Activated T-cell treated with anti-CD3 and anti-CD28 coated beads, Interleukin-2, amount 50 U/mL, for 24 hours (primary cell): ENCODE measurements around the gene CXCL1.
"Not testable (repeated sequence)": the region's sequence is repeated elsewhere in the genome, so short reads cannot be mapped to it uniquely, and the experiment has no call there.

Source experiments
- DNase-seq: peaks from one replicate; pipeline ENCODE4 v3.0.0-alpha.2; 2020
- H3K27ac Mint-ChIP-seq: 2 replicates; pipeline ENCODE4 v1.8.0; 2020; ENCODE audit warnings: mild to moderate bottlenecking, mixed read lengths
- H3K27me3 Mint-ChIP-seq: 2 replicates; pipeline ENCODE4 v1.8.0; 2020; ENCODE audit warnings: mixed read lengths
- H3K36me3 Mint-ChIP-seq: 2 replicates; pipeline ENCODE4 v1.8.0; 2020; ENCODE audit warnings: low read depth, mixed read lengths
- H3K4me1 Mint-ChIP-seq: 2 replicates; pipeline ENCODE4 v1.8.0; 2020; ENCODE audit warnings: low read depth, mixed read lengths
- H3K4me3 Mint-ChIP-seq: 2 replicates; pipeline ENCODE4 v1.8.0; 2020; ENCODE audit warnings: mild to moderate bottlenecking, moderate library complexity, mixed read lengths
- H3K9me3 Mint-ChIP-seq: 2 replicates; pipeline ENCODE4 v1.8.0; 2020; ENCODE audit warnings: mixed read lengths

Gene CXCL1

DNA sequence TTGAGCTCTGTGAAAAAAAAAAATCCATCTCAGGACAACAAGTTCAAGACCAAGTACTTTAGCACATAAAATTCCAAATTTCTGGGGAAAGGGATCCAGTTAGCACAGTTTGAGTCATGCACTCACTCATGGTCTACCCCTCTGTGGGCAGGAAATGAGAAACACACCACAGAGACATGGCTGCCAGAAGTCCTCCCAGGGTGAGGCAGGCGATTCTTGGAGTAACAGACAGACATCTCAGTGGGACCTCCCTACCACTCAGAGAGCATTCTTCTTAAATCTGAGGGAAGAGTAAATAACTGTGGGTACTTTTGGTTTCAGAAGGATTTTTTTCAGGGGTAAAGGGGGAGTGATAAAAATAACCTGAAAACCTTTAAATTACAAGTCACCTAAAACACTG lies 14.1 kb downstream of the CXCL1 start:
- no peaks in the 10 kb centered on the region for H3K9me3 Mint-ChIP-seq
- DNase-seq = no peak
- H3K27me3 Mint-ChIP-seq = no peaks in the 10 kb centered on the region
- no peak overlapping the region for H3K4me3 Mint-ChIP-seq
- no peaks in the 10 kb centered on the region for H3K36me3 Mint-ChIP-seq
- no peak overlapping the region for H3K27ac Mint-ChIP-seq
- H3K4me1 Mint-ChIP-seq = no peaks in the 10 kb centered on the region

DNA sequence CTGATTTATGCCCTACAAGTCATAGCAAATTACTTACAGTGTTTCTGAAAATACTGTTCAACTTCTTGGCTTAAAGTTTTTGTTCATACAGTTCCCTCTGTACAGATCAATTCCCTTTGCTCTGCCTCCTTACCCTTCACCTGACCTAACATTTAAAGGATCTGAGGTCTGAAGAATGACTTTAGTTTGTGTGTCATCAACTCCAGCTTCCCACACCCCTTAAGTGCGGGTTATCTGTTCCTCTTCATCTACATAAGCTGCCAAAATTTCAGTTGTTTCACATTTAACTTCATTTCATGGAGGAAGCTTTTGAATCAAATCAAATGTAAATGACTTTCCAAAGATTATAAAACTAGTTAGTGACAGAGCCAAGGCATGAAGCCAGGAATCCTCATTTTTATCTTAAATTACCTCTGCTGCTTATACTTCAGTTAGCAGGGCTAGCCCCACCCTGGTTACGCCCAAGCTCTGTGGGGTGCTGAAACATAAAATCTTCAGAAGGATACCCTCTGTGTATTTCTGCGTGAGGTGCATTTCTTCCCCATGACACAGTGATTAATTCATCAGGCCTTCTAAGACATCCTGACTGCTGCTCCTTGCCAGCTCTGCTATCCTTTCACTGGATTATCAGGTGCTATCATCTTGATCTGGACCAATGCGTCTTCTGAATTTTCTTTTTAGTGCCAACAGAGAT lies 16.5 kb downstream of the CXCL1 start:
- no peaks in the 10 kb centered on the region for H3K4me1 Mint-ChIP-seq
- H3K36me3 Mint-ChIP-seq = no peaks in the 10 kb centered on the region
- no peaks in the 10 kb centered on the region for H3K27me3 Mint-ChIP-seq
- no peak overlapping the region for H3K4me3 Mint-ChIP-seq
- H3K27ac Mint-ChIP-seq = no peak overlapping the region
- DNase-seq = no peak
- H3K9me3 Mint-ChIP-seq = no peaks in the 10 kb centered on the region

DNA sequence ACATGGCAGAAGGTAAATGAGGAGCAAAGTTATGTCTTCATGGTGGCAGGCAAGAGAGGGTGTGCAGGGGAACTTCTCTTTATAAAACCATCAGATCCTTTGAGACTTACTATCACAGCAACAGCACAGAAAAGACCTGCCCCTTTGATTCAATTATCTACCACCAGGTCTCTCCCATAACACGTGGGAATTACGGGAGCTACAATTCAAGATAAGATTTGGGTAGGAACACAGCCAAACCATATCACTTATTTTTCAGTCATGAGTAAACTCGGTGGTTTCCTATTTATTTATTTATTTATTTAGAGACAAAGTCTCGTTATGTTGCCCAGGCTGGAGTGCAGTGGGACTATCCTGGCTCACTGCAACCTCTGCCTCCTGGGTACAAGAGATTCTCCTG lies 22.1 kb downstream of the CXCL1 start:
- Mint-ChIP-seq H3K4me3 (no peak overlapping the region), H3K36me3 (no peaks in the 10 kb centered on the region), H3K4me1 (no peaks in the 10 kb centered on the region), H3K27me3 (no peaks in the 10 kb centered on the region), H3K9me3 (no peaks in the 10 kb centered on the region), H3K27ac (no peak overlapping the region)
- DNase-seq = no peak

DNA sequence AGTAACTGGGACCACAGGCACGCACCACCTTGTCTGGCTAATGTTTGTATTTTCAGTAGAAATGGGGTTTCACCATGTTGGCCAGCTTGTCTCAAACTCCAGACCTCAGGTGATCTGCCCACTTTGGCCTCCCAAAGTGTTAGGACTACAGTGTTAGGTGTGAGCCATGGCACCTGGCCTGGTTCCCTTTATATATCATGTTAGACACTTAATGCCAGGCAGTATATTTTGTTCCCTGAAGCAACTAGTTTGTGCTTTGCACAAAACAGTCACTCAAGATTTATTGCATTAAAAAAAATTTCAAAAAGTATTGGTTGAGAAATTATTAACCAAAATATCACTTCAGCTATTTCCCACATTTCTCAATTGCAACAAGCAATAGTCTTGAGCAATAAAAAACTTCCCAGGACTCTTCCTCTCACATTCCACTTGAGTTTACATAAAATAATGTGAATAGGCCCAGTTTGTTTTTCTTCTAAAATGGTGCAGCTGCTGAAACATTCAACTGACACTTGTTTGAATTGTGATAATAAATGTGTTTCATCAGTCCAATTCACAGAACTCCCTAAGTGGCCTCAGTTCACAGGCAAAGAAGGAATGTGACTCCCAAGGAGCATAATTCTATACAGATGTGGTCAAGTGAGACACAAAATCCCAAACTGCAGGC lies 22.7 kb downstream of the CXCL1 start:
- H3K27ac Mint-ChIP-seq = no peak overlapping the region
- DNase-seq = no peak
- H3K9me3 Mint-ChIP-seq = no peaks in the 10 kb centered on the region
- H3K4me3 Mint-ChIP-seq = no peak overlapping the region
- H3K27me3 Mint-ChIP-seq = no peaks in the 10 kb centered on the region
- H3K36me3 Mint-ChIP-seq = no peaks in the 10 kb centered on the region
- no peaks in the 10 kb centered on the region for H3K4me1 Mint-ChIP-seq

DNA sequence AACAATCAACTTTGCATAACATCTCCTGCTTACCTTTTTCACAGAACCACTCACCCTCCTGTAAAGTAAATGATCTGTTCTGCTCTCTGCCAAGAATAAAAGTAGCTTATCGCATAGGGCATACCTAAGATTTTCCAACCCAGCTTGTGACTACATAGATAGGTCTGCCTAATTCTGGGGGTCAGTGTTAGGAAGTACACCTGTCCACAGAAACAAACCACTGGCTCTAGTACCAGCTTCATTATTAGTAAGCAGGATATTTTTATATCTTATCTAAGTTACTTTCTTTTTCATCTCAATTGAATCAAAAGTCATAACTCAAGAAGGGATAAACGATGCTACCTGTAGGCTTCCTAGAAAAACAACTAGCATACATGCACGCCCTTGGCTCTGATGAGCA lies 23.8 kb downstream of the CXCL1 start:
- Mint-ChIP-seq H3K4me3 (no peak overlapping the region), H3K36me3 (no peaks in the 10 kb centered on the region), H3K27me3 (no peaks in the 10 kb centered on the region), H3K4me1 (no peaks in the 10 kb centered on the region), H3K9me3 (no peaks in the 10 kb centered on the region), H3K27ac (no peak overlapping the region)
- no peak for DNase-seq

DNA sequence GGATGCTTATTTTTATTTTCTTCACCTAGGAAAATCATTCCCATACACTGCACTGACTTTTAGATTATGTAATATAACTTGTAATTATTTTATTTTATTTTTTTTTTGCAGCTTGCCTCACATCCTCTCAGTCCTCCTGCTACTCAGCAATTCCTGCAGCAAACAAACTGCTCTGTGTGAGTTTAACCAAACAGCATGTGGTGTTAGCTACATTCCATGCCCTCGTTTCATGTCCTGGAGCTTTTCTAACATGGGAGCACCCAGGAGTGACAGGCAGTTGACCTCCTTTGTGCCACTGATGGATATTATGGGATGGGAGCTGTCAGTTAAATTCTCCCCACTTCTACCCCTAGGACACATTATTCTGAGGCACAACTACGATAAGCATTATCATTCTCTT lies 24.8 kb downstream of the CXCL1 start:
- Mint-ChIP-seq H3K9me3 (no peaks in the 10 kb centered on the region), H3K27ac (no peak overlapping the region), H3K27me3 (no peaks in the 10 kb centered on the region), H3K4me1 (no peaks in the 10 kb centered on the region), H3K36me3 (no peaks in the 10 kb centered on the region), H3K4me3 (no peak overlapping the region)
- no peak for DNase-seq

DNA sequence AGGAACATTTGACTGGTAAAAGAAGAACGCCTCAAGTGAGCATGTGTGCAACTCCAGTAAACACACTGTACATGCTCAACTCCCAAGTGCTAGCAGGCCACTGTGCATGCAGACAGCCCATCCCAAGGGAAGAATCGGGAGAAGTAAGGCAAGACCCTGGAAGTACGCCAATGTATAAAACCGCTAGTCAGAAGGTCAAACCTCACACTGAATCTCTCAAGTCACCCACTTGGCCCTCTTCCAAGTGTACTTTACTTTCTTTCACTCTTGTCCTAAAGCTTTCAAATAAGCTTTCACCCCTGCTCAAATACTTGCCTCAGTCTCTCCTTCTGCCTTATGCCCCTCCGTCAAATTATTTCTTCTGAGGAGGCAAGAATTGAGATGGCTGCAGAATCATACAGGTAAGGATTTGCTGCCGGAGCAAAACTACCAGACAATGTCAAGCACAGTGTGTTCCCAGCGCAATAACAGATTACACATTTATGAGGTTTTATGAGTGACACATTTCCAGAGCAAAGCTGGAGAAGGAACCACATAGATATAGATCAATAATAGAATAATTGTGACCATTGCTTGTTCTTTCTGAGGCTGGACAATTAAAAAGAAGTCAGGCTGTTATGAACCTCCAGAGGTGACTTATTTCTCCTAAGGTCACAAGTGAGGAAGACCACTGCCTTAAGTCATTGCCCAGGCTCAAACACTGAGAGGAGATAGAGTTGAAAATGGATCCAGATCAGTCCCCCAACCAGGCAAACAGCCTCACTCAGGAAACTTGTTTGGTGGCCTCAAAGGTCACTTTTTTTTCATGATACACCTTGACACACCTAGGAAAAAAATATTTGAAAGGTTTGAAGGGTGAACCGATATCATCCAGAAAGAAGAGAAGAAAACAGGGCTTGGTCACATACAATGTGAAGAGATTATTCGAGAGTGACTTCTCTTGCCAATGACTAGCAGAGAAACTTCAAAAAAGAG lies 26.3 kb downstream of the CXCL1 start:
- no peaks in the 10 kb centered on the region for H3K9me3 Mint-ChIP-seq
- H3K4me1 Mint-ChIP-seq = no peaks in the 10 kb centered on the region
- H3K27ac Mint-ChIP-seq = no peak overlapping the region
- H3K27me3 Mint-ChIP-seq = no peaks in the 10 kb centered on the region
- no peaks in the 10 kb centered on the region for H3K36me3 Mint-ChIP-seq
- H3K4me3 Mint-ChIP-seq = no peak overlapping the region
- no peak for DNase-seq

DNA sequence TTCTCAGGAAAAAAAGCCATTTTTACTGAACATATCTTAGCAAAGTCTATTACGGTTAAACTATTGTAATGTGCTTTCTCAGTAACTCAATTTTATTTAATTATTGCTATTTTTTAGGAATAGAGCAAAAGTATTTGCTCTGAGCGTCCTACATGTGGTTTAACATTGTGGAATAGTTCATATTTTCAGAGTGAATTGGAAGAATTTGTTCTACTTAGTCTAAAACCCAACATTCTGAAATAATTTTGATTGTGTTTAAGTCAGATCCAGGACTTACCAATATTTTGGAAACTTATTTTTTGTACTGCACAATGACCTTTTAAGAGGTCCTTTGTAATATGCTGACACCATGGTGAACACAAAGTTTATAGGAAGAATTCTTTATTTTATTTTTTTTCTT lies 27.2 kb downstream of the CXCL1 start:
- H3K9me3 Mint-ChIP-seq = no peaks in the 10 kb centered on the region
- H3K27ac Mint-ChIP-seq = no peak overlapping the region
- no peaks in the 10 kb centered on the region for H3K36me3 Mint-ChIP-seq

DNA sequence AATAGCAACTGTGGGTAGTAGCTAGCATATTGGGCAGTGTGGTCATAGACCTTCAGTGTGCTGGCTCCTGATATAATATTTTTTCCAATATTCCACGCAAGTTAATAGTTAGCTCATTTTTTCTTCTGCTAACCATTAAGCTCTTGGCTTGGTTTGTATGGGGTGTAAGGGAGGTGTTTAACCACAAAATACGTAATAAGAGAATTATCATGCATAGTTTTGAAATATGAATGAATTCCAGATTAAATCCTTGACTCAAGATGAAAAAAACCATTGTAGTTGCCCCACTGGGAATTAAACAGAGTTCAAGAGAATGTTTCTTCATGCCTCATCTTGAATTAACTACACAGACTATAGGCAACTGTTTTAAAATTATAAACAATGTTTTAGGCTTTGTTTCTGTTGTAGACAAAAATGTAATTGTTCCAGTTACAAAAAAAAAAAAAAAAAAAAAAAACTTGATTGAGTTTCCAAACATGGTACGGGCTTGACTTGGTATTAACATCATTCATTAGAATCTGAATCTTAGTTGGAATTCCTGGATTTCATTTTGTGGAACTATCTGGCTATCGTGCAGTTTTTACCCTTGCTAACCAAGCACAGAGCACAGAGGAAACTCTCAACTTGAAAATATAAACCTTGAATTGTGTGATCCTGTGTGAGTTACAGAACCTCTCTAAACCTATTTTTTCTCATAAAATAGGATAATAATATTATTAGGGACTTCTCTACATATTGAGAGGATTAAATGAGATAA lies 28.4 kb downstream of the CXCL1 start:
- no peaks in the 10 kb centered on the region for H3K27me3 Mint-ChIP-seq
- no peaks in the 10 kb centered on the region for H3K36me3 Mint-ChIP-seq
- no peak for DNase-seq
- no peaks in the 10 kb centered on the region for H3K4me1 Mint-ChIP-seq
- no peak overlapping the region for H3K27ac Mint-ChIP-seq
- H3K9me3 Mint-ChIP-seq = no peaks in the 10 kb centered on the region
- no peak overlapping the region for H3K4me3 Mint-ChIP-seq

More for the DNA sequence above, 27.2 kb downstream of the CXCL1 start:
- Mint-ChIP-seq H3K4me1 (no peaks in the 10 kb centered on the region), H3K27me3 (no peaks in the 10 kb centered on the region), H3K4me3 (no peak overlapping the region)
- DNase-seq = no peak

DNA sequence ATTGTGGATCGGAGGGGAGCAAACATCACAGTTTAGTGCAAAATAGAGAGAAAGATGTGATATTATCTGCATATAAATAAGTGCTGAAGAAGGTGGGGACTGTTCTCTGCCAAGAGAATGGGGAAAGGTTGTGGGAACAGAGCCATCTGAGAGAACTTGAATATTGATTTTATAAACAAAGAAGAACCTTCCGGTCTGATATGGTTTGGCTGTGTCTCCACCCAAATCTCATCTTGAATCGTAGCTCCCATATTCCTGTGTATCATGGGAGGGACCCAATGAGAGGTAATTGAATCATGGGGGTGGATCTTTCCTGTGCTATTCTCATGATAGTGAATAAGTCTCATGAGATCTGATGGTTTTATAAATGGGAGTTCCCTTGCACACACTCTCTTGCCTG lies 30.1 kb downstream of the CXCL1 start:
- not testable (repeated sequence) for H3K27ac Mint-ChIP-seq, DNase-seq, H3K36me3 Mint-ChIP-seq, H3K27me3 Mint-ChIP-seq, H3K4me3 Mint-ChIP-seq, H3K9me3 Mint-ChIP-seq, H3K4me1 Mint-ChIP-seq

DNA sequence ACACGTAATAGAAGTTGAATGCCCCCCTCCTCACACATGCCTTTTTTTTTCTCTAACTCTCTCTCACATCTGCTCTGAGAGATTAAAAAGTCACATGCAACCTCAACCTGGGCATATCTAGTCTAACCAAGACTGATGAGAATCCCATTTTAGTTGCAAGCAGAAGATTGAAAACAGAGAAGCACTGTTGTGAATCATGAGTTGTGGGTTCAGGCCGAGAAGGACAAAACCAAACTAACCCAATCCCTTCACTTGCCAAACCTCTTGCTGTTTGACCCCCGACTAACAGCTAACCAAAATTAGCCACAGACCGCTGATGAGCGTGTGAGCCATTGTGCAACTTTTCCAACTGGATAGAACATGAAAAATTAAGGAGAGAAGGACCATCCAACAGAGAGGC lies 31.8 kb downstream of the CXCL1 start:
- no peak for DNase-seq
- Mint-ChIP-seq H3K9me3 (no peaks in the 10 kb centered on the region), H3K27ac (no peak overlapping the region)

DNA sequence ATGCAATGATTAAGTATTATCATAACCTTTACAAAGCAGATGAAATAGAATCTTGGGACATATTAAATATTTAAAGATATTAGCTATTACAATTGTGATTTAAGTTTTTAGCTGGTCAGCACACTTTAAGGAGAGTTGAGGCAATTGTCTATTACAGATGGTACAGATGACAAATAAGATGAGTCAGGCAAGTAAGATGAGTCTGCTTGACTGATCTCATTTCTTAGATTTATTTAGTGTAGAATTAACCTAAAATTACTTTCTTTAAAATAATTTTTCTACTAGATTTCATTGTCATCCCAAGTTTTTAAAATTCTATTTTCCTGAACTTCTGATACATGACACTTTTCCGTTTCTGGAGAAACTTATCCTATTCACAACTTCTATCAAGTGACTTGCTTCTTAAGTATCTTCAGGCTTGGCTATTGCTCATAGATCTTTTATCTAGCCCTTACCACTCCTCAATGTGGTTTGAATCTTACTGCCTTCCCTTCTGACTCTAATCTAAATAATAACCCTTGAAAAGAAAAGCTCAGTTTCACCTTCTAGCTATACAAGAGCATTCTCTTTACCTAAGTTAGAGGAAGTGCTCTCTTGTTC lies 32.9 kb downstream of the CXCL1 start:
- Mint-ChIP-seq H3K27me3 (no peaks in the 10 kb centered on the region), H3K36me3 (no peaks in the 10 kb centered on the region), H3K27ac (no peak overlapping the region), H3K9me3 (no peaks in the 10 kb centered on the region), H3K4me3 (no peak overlapping the region), H3K4me1 (no peaks in the 10 kb centered on the region)
- no peak for DNase-seq

More for the DNA sequence above, 31.8 kb downstream of the CXCL1 start:
- no peaks in the 10 kb centered on the region for H3K27me3 Mint-ChIP-seq
- H3K36me3 Mint-ChIP-seq = no peaks in the 10 kb centered on the region
- H3K4me1 Mint-ChIP-seq = no peaks in the 10 kb centered on the region
- no peak overlapping the region for H3K4me3 Mint-ChIP-seq

DNA sequence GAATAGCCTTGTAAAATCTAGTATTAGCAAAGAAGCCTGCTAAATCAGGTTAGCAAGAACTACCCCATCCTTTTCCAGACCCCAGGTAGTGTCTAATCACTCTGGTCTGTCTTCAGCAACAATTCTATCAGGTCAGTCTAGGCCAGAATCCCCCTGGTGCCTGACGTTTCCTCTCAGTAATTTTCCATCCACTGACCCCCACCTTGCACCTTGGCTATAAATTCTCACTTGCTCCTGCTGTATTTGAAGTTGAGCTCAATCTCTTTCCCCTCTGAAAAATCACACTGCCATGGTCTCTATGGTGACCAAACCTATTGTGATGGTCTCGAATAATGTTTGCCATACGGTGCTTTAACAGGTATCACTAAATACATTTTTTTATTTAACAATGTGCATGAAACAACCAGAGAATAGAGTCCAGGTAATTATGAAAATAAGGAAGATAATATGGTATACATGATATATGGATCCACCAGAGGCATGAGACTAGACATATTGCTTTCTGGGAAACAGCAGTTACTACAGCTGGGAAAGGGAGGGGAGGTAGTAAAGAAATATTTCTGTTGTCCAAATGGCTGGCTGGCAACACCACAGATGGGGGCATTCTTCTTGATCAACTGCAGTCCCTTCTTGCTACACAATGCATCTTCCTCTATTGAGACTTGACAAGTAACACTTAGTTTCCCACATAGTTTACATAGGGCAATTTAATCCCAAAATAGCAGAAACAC lies 33.8 kb downstream of the CXCL1 start:
- Mint-ChIP-seq H3K27ac (no peak overlapping the region), H3K9me3 (no peaks in the 10 kb centered on the region), H3K27me3 (no peaks in the 10 kb centered on the region), H3K36me3 (no peaks in the 10 kb centered on the region), H3K4me1 (no peaks in the 10 kb centered on the region), H3K4me3 (no peak overlapping the region)
- DNase-seq = no peak
